Natural killer cell (primary cell): ENCODE measurements around the gene SMG5. TPM values are rescaled to one million over a fixed set of nuclear protein-coding genes. Genes with fewer than 3 reads are reported as not detected.

Experiments used
- ATAC-seq, 3 donors: fragments of 150-1000 bp in 2 of 3; fragments of 200-7000 bp in 1 of 3; cut with Tn5 transposase; 1 replicate in 1 of 3; 2 replicates in 2 of 3; pipeline ENCODE4 v1.10.0; 2021; ENCODE audit warnings: mild to moderate bottlenecking in 2 of 3, moderate library complexity in 2 of 3
- DNase-seq, 2 donors: peaks; one replicate each; pipeline versions ENCODE4 v3.0.0 to v3.0.0-alpha.2; 2013 to 2021; ENCODE audit warnings: mixed read lengths in 1 of 2
- H3K27ac ChIP-seq: one replicate; pipeline ENCODE4 v1.5.1; 2013; ENCODE audit warnings: mild to moderate bottlenecking, low read length
- H3K27me3 ChIP-seq: one replicate; pipeline ENCODE4 v1.6.1; 2013; ENCODE audit warnings: low read length; ENCODE audit not compliant: control insufficient read depth, insufficient read depth
- H3K36me3 ChIP-seq: one replicate; pipeline ENCODE4 v1.6.1; 2013; ENCODE audit warnings: low read length; ENCODE audit not compliant: control insufficient read depth, insufficient read depth
- H3K4me1 ChIP-seq: one replicate; pipeline ENCODE4 v1.6.1; 2013; ENCODE audit warnings: low read length; ENCODE audit not compliant: control insufficient read depth, insufficient read depth
- H3K4me3 ChIP-seq: one replicate; pipeline ENCODE4 v1.5.1; 2013; ENCODE audit warnings: low read length
- H3K9me3 ChIP-seq: one replicate; pipeline ENCODE4 v1.6.1; 2013; ENCODE audit warnings: low read length; ENCODE audit not compliant: control insufficient read depth, insufficient read depth
- H3K27ac Mint-ChIP-seq, 2 donors: one replicate each; pipeline ENCODE4 v1.8.0; 2022; ENCODE audit warnings: mild to moderate bottlenecking in 2 of 2, mixed read lengths in 2 of 2, moderate library complexity in 1 of 2
- H3K27me3 Mint-ChIP-seq, 2 donors: one replicate each; pipeline ENCODE4 v1.8.0; 2022; ENCODE audit warnings: low read depth in 2 of 2, mixed read lengths in 2 of 2
- H3K36me3 Mint-ChIP-seq: one replicate; pipeline ENCODE4 v1.8.0; 2022; ENCODE audit warnings: mixed read lengths
- H3K4me1 Mint-ChIP-seq, 2 donors: one replicate each; pipeline ENCODE4 v1.8.0; 2022; ENCODE audit warnings: mixed read lengths in 2 of 2
- H3K4me3 Mint-ChIP-seq: one replicate; pipeline ENCODE4 v1.8.0; 2022; ENCODE audit warnings: mild to moderate bottlenecking, moderate library complexity, mixed read lengths
- H3K9me3 Mint-ChIP-seq, 2 donors: one replicate each; pipeline ENCODE4 v1.8.0; 2022; ENCODE audit warnings: mixed read lengths in 2 of 2
- WGBS: methylation state at CpG from one replicate; pipeline ENCODE4 v1.1.7; 2013; ENCODE audit warnings: missing lambda C conversion rate; ENCODE audit not compliant: insufficient coverage; 5-methylcytosine and 5-hydroxymethylcytosine counted together
- intact Hi-C: fragments of 100-400 bp; cut with micrococcal nuclease; formaldehyde crosslinking; loops from one replicate; pipeline ENCODE4 v1.14.2; 2022
- total RNA-seq, 4 donors: library from RNA; stranded (reverse); fragments of 120-200 nt in 1 of 4; gene quantifications; one replicate each; pipeline versions ENCODE4 v1.2.3 to v1.2.4, GENCODE V29; 2013 to 2022
- TF ChIP-seq, protein P1 (sequence below): fragments of 200-600 bp; IDR thresholded peaks from one replicate; pipeline ENCODE4 v1.8.0; 2022; ENCODE audit warnings: antibody characterized with exemption

The SMG5 gene
- total RNA-seq, 3 donors from 2014 or later (not counting 1 experiment from before 2014, with no cell fraction given): 76.7 to 93.9 (median 87.6) TPM

DNA sequence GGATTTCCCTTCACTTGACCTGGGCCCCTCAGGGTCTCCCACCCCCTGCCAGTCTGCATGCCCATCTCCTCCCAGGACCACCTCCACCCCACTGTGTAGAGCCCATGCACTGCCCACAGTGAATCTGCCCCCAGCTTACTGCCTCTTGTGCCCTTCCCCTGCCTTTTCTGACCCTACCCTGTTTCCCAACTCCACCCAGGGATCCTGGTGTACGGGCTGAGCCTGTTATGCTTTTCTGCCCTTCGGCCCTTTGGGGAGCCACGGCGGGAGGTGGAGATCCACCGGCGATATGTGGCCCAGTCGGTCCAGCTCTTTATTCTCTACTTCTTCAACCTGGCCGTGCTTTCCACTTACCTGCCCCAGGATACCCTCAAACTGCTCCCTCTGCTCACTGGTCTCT lies 3.4 kb upstream of the SMG5 start:
- no peak overlapping the region for H3K4me3 ChIP-seq
- peaks cover 30 to 36% of the 10 kb centered on the region in 2 donors for H3K4me1 Mint-ChIP-seq
- H3K36me3 ChIP-seq: peaks cover 2% of the 10 kb centered on the region
- H3K9me3 Mint-ChIP-seq: no peaks in the 10 kb centered on the region
- ATAC-seq: no peak
- no peak overlapping the region for H3K27ac Mint-ChIP-seq
- no peaks in the 10 kb centered on the region for H3K9me3 ChIP-seq
- no peak overlapping the region for H3K27ac ChIP-seq
- peaks cover 28% of the 10 kb centered on the region for H3K4me1 ChIP-seq
- TF ChIP-seq, protein P1, sequence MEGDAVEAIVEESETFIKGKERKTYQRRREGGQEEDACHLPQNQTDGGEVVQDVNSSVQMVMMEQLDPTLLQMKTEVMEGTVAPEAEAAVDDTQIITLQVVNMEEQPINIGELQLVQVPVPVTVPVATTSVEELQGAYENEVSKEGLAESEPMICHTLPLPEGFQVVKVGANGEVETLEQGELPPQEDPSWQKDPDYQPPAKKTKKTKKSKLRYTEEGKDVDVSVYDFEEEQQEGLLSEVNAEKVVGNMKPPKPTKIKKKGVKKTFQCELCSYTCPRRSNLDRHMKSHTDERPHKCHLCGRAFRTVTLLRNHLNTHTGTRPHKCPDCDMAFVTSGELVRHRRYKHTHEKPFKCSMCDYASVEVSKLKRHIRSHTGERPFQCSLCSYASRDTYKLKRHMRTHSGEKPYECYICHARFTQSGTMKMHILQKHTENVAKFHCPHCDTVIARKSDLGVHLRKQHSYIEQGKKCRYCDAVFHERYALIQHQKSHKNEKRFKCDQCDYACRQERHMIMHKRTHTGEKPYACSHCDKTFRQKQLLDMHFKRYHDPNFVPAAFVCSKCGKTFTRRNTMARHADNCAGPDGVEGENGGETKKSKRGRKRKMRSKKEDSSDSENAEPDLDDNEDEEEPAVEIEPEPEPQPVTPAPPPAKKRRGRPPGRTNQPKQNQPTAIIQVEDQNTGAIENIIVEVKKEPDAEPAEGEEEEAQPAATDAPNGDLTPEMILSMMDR: no peak
- intact Hi-C loops: no loop called here
- no peaks in the 10 kb centered on the region for H3K27me3 ChIP-seq
- 97% methylated on average over 7 of the region's 8 CpGs for WGBS
- no peaks in the 10 kb centered on the region for H3K36me3 Mint-ChIP-seq
- H3K4me3 Mint-ChIP-seq: no peak overlapping the region
- no peak for DNase-seq
- no peaks in the 10 kb centered on the region for H3K27me3 Mint-ChIP-seq

DNA sequence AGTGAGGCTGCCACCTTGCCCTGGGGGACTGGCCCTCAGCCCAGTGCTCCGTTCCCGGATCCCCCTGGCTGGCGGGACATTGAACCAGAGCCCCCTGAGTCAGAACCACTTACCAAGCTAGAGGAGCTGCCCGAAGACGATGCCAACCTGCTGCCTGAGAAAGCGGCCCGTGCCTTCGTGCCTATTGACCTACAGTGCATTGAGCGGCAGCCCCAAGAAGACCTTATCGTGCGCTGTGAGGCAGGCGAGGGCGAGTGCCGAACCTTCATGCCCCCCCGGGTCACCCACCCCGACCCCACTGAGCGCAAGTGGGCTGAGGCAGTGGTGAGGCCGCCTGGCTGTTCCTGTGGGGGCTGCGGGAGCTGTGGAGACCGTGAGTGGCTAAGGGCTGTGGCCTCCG lies 2.8 kb upstream of the SMG5 start:
- Mint-ChIP-seq H3K4me1 (peaks cover 34 to 41% of the 10 kb centered on the region in 2 donors), H3K27me3 (no peaks in the 10 kb centered on the region), H3K27ac (no peak overlapping the region), H3K36me3 (no peaks in the 10 kb centered on the region), H3K4me3 (no peak overlapping the region), H3K9me3 (no peaks in the 10 kb centered on the region)
- DNase-seq (no peak), ATAC-seq (no peak)
- WGBS: 96% methylated on average over 21 of the region's 21 CpGs
- Histone ChIP-seq H3K36me3 (peaks cover 2% of the 10 kb centered on the region), H3K9me3 (no peaks in the 10 kb centered on the region), H3K4me3 (no peak overlapping the region), H3K27me3 (no peaks in the 10 kb centered on the region), H3K27ac (no peak overlapping the region), H3K4me1 (peaks cover 25% of the 10 kb centered on the region)
- intact Hi-C loops: no loop called here
- TF ChIP-seq, protein P1: no peak

DNA sequence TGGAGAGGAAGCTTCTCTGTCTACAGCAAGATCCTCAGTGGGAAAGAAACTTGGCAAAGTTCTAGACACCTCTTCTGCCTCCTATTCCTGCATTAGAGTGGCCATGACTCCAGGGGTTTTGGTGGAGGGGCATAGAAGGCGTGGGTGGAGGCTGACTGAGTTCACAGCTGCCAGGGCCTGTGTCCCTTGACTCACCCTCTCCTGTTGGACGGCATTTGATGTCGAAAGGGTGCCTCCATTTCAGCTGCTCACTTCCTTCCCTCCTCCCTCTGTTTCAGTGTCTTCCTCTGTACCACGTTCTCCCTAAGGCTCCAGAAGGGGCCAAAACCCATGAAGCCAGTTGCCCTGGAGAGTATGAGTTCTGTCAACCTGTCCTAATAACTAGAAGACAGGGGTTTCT lies 2.1 kb upstream of the SMG5 start:
- DNase-seq (no peak), ATAC-seq (no peak)
- H3K4me1 Mint-ChIP-seq: peaks cover 34 to 43% of the 10 kb centered on the region in 2 donors
- no peaks in the 10 kb centered on the region for H3K36me3 Mint-ChIP-seq
- Histone ChIP-seq H3K27me3 (no peaks in the 10 kb centered on the region), H3K36me3 (peaks cover 2% of the 10 kb centered on the region), H3K4me3 (no peak overlapping the region), H3K4me1 (peaks cover 25% of the 10 kb centered on the region), H3K9me3 (no peaks in the 10 kb centered on the region), H3K27ac (no peak overlapping the region)
- H3K27me3 Mint-ChIP-seq: no peaks in the 10 kb centered on the region
- TF ChIP-seq, protein P1: no peak
- no peak overlapping the region for H3K27ac Mint-ChIP-seq
- intact Hi-C loops: loop anchor here (5.0 kb wide), 1 partner anchor 443 kb away; the partner anchor contains the start of genes ISG20L2 and METTL25B
- H3K9me3 Mint-ChIP-seq: no peaks in the 10 kb centered on the region
- 85% methylated on average over 4 of the region's 4 CpGs for WGBS
- peak overlapping the region; percentile 13 for H3K4me3 Mint-ChIP-seq

DNA sequence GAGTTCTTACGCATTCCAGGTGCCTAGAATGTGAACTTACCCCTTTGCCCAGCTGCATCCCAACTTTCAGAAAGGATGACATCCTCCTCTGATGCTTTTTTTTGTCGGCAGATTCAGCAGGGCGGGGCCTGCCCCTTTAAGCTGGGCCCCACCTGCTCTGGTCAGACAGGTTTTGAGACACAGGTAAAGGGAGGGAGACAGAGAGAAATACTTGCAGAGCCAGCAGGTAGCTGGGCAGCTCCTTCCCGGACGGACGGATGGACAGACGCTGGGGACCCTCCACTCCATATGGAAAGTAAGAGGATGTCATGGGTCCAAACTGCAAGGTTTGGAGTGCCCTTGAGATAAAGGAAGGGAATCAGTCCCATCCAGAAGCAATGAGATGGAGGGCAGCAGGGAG lies 1.5 kb upstream of the SMG5 start, which contains the start of gene TMEM79:
TSS of gene TMEM79 (plus strand) at position 214 of the 400 bp plus-strand sequence. CDS start 902 bp downstream, outside the sequence.
- intact Hi-C loops: loop anchor here (5.0 kb wide), 1 partner anchor 443 kb away; the partner anchor contains the start of genes ISG20L2 and METTL25B
- H3K4me3 ChIP-seq: peak within 1 kb of the TSS; percentile 56
- H3K36me3 Mint-ChIP-seq: no peaks in the 10 kb centered on the region

More for the DNA sequence above, 1.5 kb upstream of the SMG5 start, which contains the start of gene TMEM79:
- Histone ChIP-seq H3K4me1 (peaks cover 25% of the 10 kb centered on the region), H3K9me3 (no peaks in the 10 kb centered on the region), H3K36me3 (peaks cover 2% of the 10 kb centered on the region), H3K27ac (peak within 1 kb of the TSS; percentile 29), H3K27me3 (no peaks in the 10 kb centered on the region)
- Mint-ChIP-seq H3K27ac (peak within 1 kb of the TSS; percentile 95 to 97), H3K27me3 (no peaks in the 10 kb centered on the region), H3K4me3 (peak within 1 kb of the TSS; percentile 98), H3K9me3 (no peaks in the 10 kb centered on the region), H3K4me1 (peaks cover 34 to 43% of the 10 kb centered on the region in 2 donors)
- TF ChIP-seq, protein P1: no peak
- no peak for DNase-seq
- ATAC-seq: no peak
- WGBS: 98% methylated on average over 7 of the region's 7 CpGs
